Measurements from ENCODE around the gene OR13C9. TPM values are rescaled to one million over a fixed set of nuclear protein-coding genes. Genes with fewer than 3 reads are reported as not detected.

OR13C9 gene
- total and polyA plus RNA-seq, 8 donors = not detected

DNA sequence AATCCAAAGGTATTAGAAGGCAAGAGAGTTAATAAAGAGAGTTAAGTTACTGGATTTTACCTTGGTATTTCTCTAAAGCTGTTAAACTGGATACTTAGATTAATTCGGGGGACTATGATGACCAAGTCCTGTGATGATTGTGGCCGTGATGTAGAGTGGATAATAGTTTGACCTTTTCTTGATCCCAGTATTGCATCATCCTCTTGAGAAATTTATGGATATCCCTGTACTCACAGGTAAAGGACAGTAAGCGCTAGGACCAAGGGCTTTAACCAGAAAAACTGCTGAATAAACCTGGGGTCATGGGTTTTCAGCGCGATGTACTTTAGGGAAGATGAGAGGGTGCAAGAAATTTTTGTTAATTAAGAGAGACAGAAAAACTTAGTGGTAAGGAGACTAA is 40.7 kb downstream of the OR13C9 start:
- Histone ChIP-seq H3K9me3 (peaks cover 0 to 13% (median 5%) of the 10 kb centered on the region in 4 donors), H3K36me3 (no peaks in the 10 kb centered on the region), H3K4me1 (no peaks in the 10 kb centered on the region), H3K4me3 (no peak overlapping the region), H3K27ac (no peak overlapping the region), H3K27me3 (no peaks in the 10 kb centered on the region)
- no peak for TF ChIP-seq CTCF (IDR thresholded peaks at IDR 0.05)
- no peak for TF ChIP-seq POLR2A (IDR thresholded peaks at IDR 0.05)
- no peak for TF ChIP-seq EP300 (IDR thresholded peaks at IDR 0.05)
- TF ChIP-seq POLR2AphosphoS5 (IDR thresholded peaks at IDR 0.05) = no peak
- WGBS, 5 donors = 80 to 88% (median 84%) methylated on average over 5 of the region's 5 CpGs
- intact Hi-C loops (cut with DNase I; ENCODE audit: low total_unique reads) = no loop called here
- DNase-seq = no peak

DNA sequence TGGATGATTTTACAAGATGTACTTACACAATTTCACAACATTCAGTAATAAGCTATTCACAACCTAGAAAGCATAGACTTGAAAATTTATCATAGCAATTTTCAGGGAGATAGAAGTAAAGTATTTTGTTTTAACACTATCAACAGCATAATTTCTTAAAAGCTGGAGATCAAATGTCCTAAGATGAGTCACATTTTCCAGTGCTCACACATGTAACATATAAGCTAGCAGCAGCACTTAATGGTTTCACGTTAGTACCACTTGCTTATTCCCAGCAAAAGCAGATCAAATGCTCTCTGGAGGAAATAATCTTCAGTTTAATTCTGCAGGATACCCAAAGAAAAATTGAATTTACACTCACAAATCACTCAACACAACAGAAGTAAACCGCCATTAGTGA is 42.5 kb downstream of the OR13C9 start:
- WGBS, 5 donors = 70 to 86% (median 76%) methylated on average over 2 of the region's 2 CpGs
- H3K9me3 ChIP-seq = peaks cover 0 to 23% (median 7%) of the 10 kb centered on the region in 4 donors
- TF ChIP-seq POLR2AphosphoS5 (IDR thresholded peaks at IDR 0.05) = no peak
- no peak for TF ChIP-seq CTCF (IDR thresholded peaks at IDR 0.05)
- TF ChIP-seq POLR2A (IDR thresholded peaks at IDR 0.05) = no peak
- no peak for TF ChIP-seq EP300 (IDR thresholded peaks at IDR 0.05)
- H3K4me1 ChIP-seq = no peaks in the 10 kb centered on the region
- intact Hi-C loops (cut with DNase I; ENCODE audit: low total_unique reads) = no loop called here
- H3K36me3 ChIP-seq = no peaks in the 10 kb centered on the region
- H3K27me3 ChIP-seq = no peaks in the 10 kb centered on the region
- DNase-seq = no peak
- no peak overlapping the region for H3K27ac ChIP-seq
- no peak overlapping the region for H3K4me3 ChIP-seq

- intact Hi-C loops (cut with DNase I; ENCODE audit: low total_unique reads) = no loop called here
- no peak for TF ChIP-seq CTCF (IDR thresholded peaks at IDR 0.05)
- TF ChIP-seq POLR2A (IDR thresholded peaks at IDR 0.05) = no peak
- TF ChIP-seq EP300 (IDR thresholded peaks at IDR 0.05) = no peak
- TF ChIP-seq POLR2AphosphoS5 (IDR thresholded peaks at IDR 0.05) = no peak
- H3K4me3 ChIP-seq = no peak overlapping the region
- no peak for DNase-seq
- WGBS, 5 donors = 62 to 87% (median 66%) methylated on average over 1 of the region's 1 CpG
- H3K36me3 ChIP-seq = no peaks in the 10 kb centered on the region
- H3K27me3 ChIP-seq = no peaks in the 10 kb centered on the region
- H3K4me1 ChIP-seq = no peaks in the 10 kb centered on the region
- H3K27ac ChIP-seq = no peak overlapping the region
- H3K9me3 ChIP-seq = peaks cover 0 to 23% (median 7%) of the 10 kb centered on the region in 4 donors
Measured at GRCh38 chr9:104572612-104573011, 45.4 kb downstream of the OR13C9 start.

- Histone ChIP-seq H3K4me1 (no peaks in the 10 kb centered on the region), H3K4me3 (no peak within 1 kb of the TSS), H3K27ac (no peak within 1 kb of the TSS), H3K36me3 (no peaks in the 10 kb centered on the region), H3K27me3 (no peaks in the 10 kb centered on the region), H3K9me3 (peaks cover 0 to 23% (median 7%) of the 10 kb centered on the region in 4 donors)
- intact Hi-C loops (cut with DNase I; ENCODE audit: low total_unique reads) = no loop called here
- 85 to 95% (median 92%) methylated on average over 4 of the region's 4 CpGs for WGBS, 5 donors
- DNase-seq = no peak
- TF ChIP-seq CTCF (IDR thresholded peaks at IDR 0.05) (no peak), EP300 (IDR thresholded peaks at IDR 0.05) (no peak), POLR2AphosphoS5 (IDR thresholded peaks at IDR 0.05) (no peak), POLR2A (IDR thresholded peaks at IDR 0.05) (no peak)
Measured at GRCh38 chr9:104568868-104569267, 49.1 kb downstream of the OR13C9 start, which contains the start of gene OR13C8. Gene OR13C8 (plus strand): TSS chr9:104569168. CDS start chr9:104569168, 0 bp downstream.

Other genes with a start within 250 kb of the OR13C9 start
- not detected for gene OR13F1, start 113.9 kb downstream of the OR13C9 start, total RNA-seq
- not detected for gene OR13F1, start 113.9 kb downstream of the OR13C9 start, polyA plus RNA-seq
- gene OR13C4, start 91.0 kb downstream of the OR13C9 start, total RNA-seq = under 1 TPM in 1 of 5 donors, not detected in 4; 0.55 TPM
- not detected for gene OR13C4, start 91.0 kb downstream of the OR13C9 start, polyA plus RNA-seq
- gene OR13C3, start 81.3 kb downstream of the OR13C9 start, total RNA-seq = not detected
- gene OR13C3, start 81.3 kb downstream of the OR13C9 start, polyA plus RNA-seq = not detected
- gene OR13C8, start 49.0 kb downstream of the OR13C9 start, total RNA-seq = not detected
- not detected for gene OR13C8, start 49.0 kb downstream of the OR13C9 start, polyA plus RNA-seq
- gene OR13C5, start 18.8 kb downstream of the OR13C9 start, total RNA-seq = not detected
- not detected for gene OR13C5, start 18.8 kb downstream of the OR13C9 start, polyA plus RNA-seq
- gene OR13C2, start 12.6 kb downstream of the OR13C9 start, total RNA-seq = not detected
- gene OR13C2, start 12.6 kb downstream of the OR13C9 start, polyA plus RNA-seq = not detected
- not detected for gene OR13D1, start 76.3 kb upstream of the OR13C9 start, total RNA-seq
- gene OR13D1, start 76.3 kb upstream of the OR13C9 start, polyA plus RNA-seq = not detected
- gene NIPSNAP3A, start 129.5 kb upstream of the OR13C9 start, total RNA-seq = 10 to 100 TPM in 3 of 5 donors, 1 to 10 TPM in 2; 4.5 to 59.3 (median 11.7) TPM
- 10 to 100 TPM; 24.3 to 36.4 (median 26.0) TPM for gene NIPSNAP3A, start 129.5 kb upstream of the OR13C9 start, polyA plus RNA-seq
- 1 to 10 TPM in 2 of 5 donors, not detected in 3; 2.0 to 5.5 TPM for gene NIPSNAP3B, start 145.9 kb upstream of the OR13C9 start, total RNA-seq
- gene NIPSNAP3B, start 145.9 kb upstream of the OR13C9 start, polyA plus RNA-seq = 1 to 10 TPM in 2 of 3 donors, under 1 TPM in 1; 0.75 to 2.3 (median 1.7) TPM